Measurements from ENCODE around the gene SENP2. TPM values are rescaled to one million over a fixed set of nuclear protein-coding genes. Genes with fewer than 3 reads are reported as not detected.

SENP2 gene
- total and polyA plus RNA-seq, 2 of the 13 experiments (the other 11 are each of a cell fraction or from before 2014, with no cell fraction given): 7.7 to 46.2 TPM

DNA sequence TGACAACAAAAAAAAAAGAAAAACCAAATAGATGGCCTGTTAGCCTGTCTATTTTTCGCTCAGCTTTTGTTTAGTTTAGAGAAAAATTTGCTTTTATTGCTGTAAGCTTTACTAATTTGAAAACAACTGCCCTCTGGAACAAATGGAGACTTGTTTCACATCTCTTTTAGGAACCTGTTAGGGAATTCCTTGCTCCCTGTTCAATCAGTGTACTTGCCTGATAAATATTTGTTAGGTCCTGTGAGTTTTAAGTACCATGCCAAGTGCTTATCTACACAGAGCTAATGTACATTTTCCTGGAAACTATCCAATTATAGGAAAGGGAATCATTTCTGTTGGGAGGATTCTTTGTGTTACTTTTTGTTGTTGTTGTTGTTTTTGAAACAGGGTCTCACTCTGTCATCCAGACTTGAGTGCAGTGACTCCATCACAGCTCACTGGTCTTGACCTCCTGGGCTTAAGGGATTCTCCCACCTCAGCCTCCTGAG lies 30.2 kb upstream of the SENP2 start:
- peaks cover 38% of the 10 kb centered on the region for H3K4me1 ChIP-seq (ENCODE audit: insufficient read depth, low read length)

More for the DNA sequence above, 30.2 kb upstream of the SENP2 start:
- H2AFZ ChIP-seq (ENCODE audit: low read length): no peak overlapping the region
- BruUV-seq (replicated peaks): no TSS peak
- 7% methylated on average over 1 of the region's 1 CpG for WGBS (ENCODE audit: low lambda C conversion rate)
- H3K79me2 ChIP-seq (ENCODE audit: insufficient read depth, low read length): no peaks in the 10 kb centered on the region
- H4K20me1 ChIP-seq (ENCODE audit: insufficient read depth, low read length): no peaks in the 10 kb centered on the region
- CTCF ChIA-PET (ENCODE audit: low intra/inter-chr PET ratio, low total read pairs): no interaction called here
- no peak overlapping the region for H3K9ac ChIP-seq (ENCODE audit: insufficient read depth, low read depth, low read length)
- H3K4me3 ChIP-seq (replicated peaks in 1 of 3; ENCODE audit: insufficient read depth in 1 of 3, low read depth in 2 of 3, low read length in 3 of 3): no peak overlapping the region
- DNase-seq (ENCODE audit: low spot score) (no peak), FAIRE-seq (no peak), ATAC-seq (no peak)
- no peaks in the 10 kb centered on the region for H3K36me3 ChIP-seq (replicated peaks in 1 of 2; ENCODE audit: control insufficient read depth in 1 of 2, insufficient read depth in 2 of 2, low read length in 2 of 2)
- no peak overlapping the region for H3K27ac ChIP-seq (ENCODE audit: extremely low read length, insufficient read depth, low read length)
- no peaks in the 10 kb centered on the region; a peak in 1 of 5 replicates for H3K27me3 ChIP-seq (ENCODE audit: control insufficient read depth in 1 of 2, insufficient read depth in 2 of 2, low read length in 2 of 2)
- in situ Hi-C loops (cut with HindIII; ENCODE audit: extremely low pct_ligation_motif_present, low pct_unique_long_range_greater_than_20kb) (no loop called here), intact Hi-C loops (cut with micrococcal nuclease; ENCODE audit: unreplicated experiment) (loop anchor here (10.0 kb wide), 1 partner anchor 51 kb away; no protein-coding TSS in a partner anchor)
- POLR2A ChIA-PET: no interaction called here
- H3K4me2 ChIP-seq (ENCODE audit: low read depth, low read length): no peak overlapping the region; the same call in 1 of the 2 replicates
- H3K9me3 ChIP-seq (ENCODE audit: low read length): no peaks in the 10 kb centered on the region
- TF ChIP-seq THAP11 (CRISPR knock-in tag; IDR thresholded peaks at IDR 0.05) (no peak), HNRNPH1 (optimal IDR thresholded peaks at IDR 0.05; ENCODE audit: low read depth, low read length) (no peak), MLX (CRISPR knock-in tag; IDR thresholded peaks at IDR 0.05) (no peak), SOX6 (IDR thresholded peaks at IDR 0.05) (no peak), SOX6 (CRISPR knock-in tag; IDR thresholded peaks at IDR 0.05) (no peak), LBX2 (CRISPR knock-in tag; IDR thresholded peaks at IDR 0.05; ENCODE audit: borderline replicate concordance) (no peak), BCL3 (CRISPR knock-in tag; IDR thresholded peaks at IDR 0.05) (no peak), ZNF251 (CRISPR knock-in tag; IDR thresholded peaks at IDR 0.05) (no peak), ZFP90 (CRISPR knock-in tag; IDR thresholded peaks at IDR 0.05; ENCODE audit: borderline replicate concordance) (no peak), ZNF549 (CRISPR knock-in tag; IDR thresholded peaks at IDR 0.05) (no peak), STAT6 (CRISPR knock-in tag; IDR thresholded peaks at IDR 0.05; ENCODE audit: borderline replicate concordance) (no peak), FOXM1 (CRISPR knock-in tag; IDR thresholded peaks at IDR 0.05) (no peak), TBX3 (IDR thresholded peaks at IDR 0.05; ENCODE audit: borderline replicate concordance) (no peak), PHF5A (CRISPR knock-in tag; IDR thresholded peaks at IDR 0.05; ENCODE audit: low read depth, unreplicated experiment) (no peak), PAWR (CRISPR knock-in tag; IDR thresholded peaks at IDR 0.05; ENCODE audit: borderline replicate concordance) (no peak)
- TF ChIP-seq, protein P1, sequence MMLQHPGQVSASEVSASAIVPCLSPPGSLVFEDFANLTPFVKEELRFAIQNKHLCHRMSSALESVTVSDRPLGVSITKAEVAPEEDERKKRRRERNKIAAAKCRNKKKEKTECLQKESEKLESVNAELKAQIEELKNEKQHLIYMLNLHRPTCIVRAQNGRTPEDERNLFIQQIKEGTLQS (CRISPR knock-in tag; IDR thresholded peaks at IDR 0.05): no peak

Measured in HepG2 (cell line).